A549 (cell line): ENCODE measurements around the gene CAMTA1. TPM values are rescaled to one million over a fixed set of nuclear protein-coding genes. Genes with fewer than 3 reads are reported as not detected.

Source experiments
- ATAC-seq, 2 experiments: fragments of 200-7000 bp in 1 of 2; fragments of >200 bp in 1 of 2; cut with Nextera tagmentation in 1 of 2; cut with Tn5 transposase in 1 of 2; 3 replicates each; pipeline versions ENCODE4 v1.8.0 to v1.9.1; 2018 to 2020; ENCODE audit warnings: mild to moderate bottlenecking in 1 of 2, moderate library complexity in 1 of 2
- CTCF ChIA-PET: fragments of 300-600 bp; sonication (Branson Sonifier 250); formaldehyde crosslinking; extraction: SDS; loops from one replicate; lab custom pipeline; 2021; ENCODE audit warnings: antibody characterized with exemption, inconsistent platforms; lab: Yijun Ruan, JAX
- POLR2A ChIA-PET: fragments of 350-600 bp; formaldehyde crosslinking; extraction: SDS; loops from one replicate; lab custom pipeline; 2021; ENCODE audit warnings: antibody characterized with exemption, inconsistent platforms; lab: Yijun Ruan, JAX
- DNase-seq, 2 experiments: peaks; one replicate each; pipeline versions ENCODE4 v3.0.0 to v3.0.0-alpha.2; 2011 to 2016; ENCODE audit warnings: low read depth in 1 of 2, low spot score in 1 of 2
- FAIRE-seq: peaks from 2 replicates; lab custom pipeline; 2011; peaks lifted over from hg19 to GRCh38; lab: Jason Lieb, UNC
- H3K27ac ChIP-seq, 2 experiments: fragments of >200 bp; sonication (Bioruptor Twin); formaldehyde crosslinking; 3 replicates each; pipeline ENCODE4 v1.5.1; 2016 to 2017
- H3K4me1 ChIP-seq: fragments of >200 bp; sonication (Bioruptor Twin); formaldehyde crosslinking; 3 replicates; pipeline ENCODE4 v1.6.1; 2016
- H3K4me2 ChIP-seq: fragments of >200 bp; sonication (Bioruptor Twin); formaldehyde crosslinking; 3 replicates; pipeline ENCODE4 v1.6.1; 2016
- H3K4me3 ChIP-seq: fragments of >200 bp; sonication (Bioruptor Twin); formaldehyde crosslinking; 3 replicates; pipeline ENCODE4 v1.5.1; 2016
- H3K9me3 ChIP-seq: fragments of >200 bp; sonication (Bioruptor Twin); formaldehyde crosslinking; 3 replicates; pipeline ENCODE4 v1.6.1; 2016
- BHLHE40 ChIP-seq: IDR thresholded peaks from 2 replicates; pipeline ENCODE4 v1.6.1; 2012; ENCODE audit warnings: low read depth, low read length, inconsistent platforms
- CBX2 ChIP-seq: fragments of 200-600 bp; sonication (generic); IDR thresholded peaks from 2 replicates; pipeline ENCODE4 v1.6.1; 2016; ENCODE audit warnings: low read depth, mild to moderate bottlenecking, borderline replicate concordance
- CEBPB ChIP-seq, 2 experiments: fragments of >200 bp in 1 of 2; sonication (Bioruptor Twin) in 1 of 2; formaldehyde crosslinking in 1 of 2; IDR thresholded peaks; 2 replicates each; pipeline ENCODE4 v1.6.1; 2012 to 2016
- CHD2 ChIP-seq: fragments of 150-350 bp; IDR thresholded peaks from 2 replicates; pipeline ENCODE4 v1.6.1; 2014; ENCODE audit warnings: low read length; ENCODE audit not compliant: partially characterized antibody
- CHD4 ChIP-seq: fragments of 200-600 bp; sonication (generic); IDR thresholded peaks from 2 replicates; pipeline ENCODE4 v1.6.1; 2016; ENCODE audit warnings: antibody characterized with exemption, mild to moderate bottlenecking, borderline replicate concordance
- EHF ChIP-seq: fragments of 250-450 bp; sonication (Bioruptor Pico); IDR thresholded peaks from 2 replicates; pipeline ENCODE4 v1.5.0; 2020; ENCODE audit warnings: mild to moderate bottlenecking
- EP300 ChIP-seq, 2 experiments: fragments of >200 bp; sonication (Bioruptor Twin); formaldehyde crosslinking; IDR thresholded peaks; 2 replicates in 1 of 2; 3 replicates in 1 of 2; pipeline ENCODE4 v1.6.1; 2016 to 2017
- ESRRA ChIP-seq: fragments of 150-350 bp; IDR thresholded peaks from 2 replicates; pipeline ENCODE4 v1.6.1; 2014; ENCODE audit warnings: mild to moderate bottlenecking, low read length, borderline replicate concordance
- FOXS1 ChIP-seq: fragments of 250-450 bp; sonication (Bioruptor Pico); IDR thresholded peaks from 2 replicates; pipeline ENCODE4 v1.5.0; 2020; ENCODE audit warnings: mild to moderate bottlenecking, moderate library complexity
- GATA3 ChIP-seq: IDR thresholded peaks from 2 replicates; pipeline ENCODE4 v1.6.1; 2012; ENCODE audit warnings: borderline replicate concordance
- HEYL ChIP-seq: fragments of 250-450 bp; sonication (Bioruptor Pico); IDR thresholded peaks from 2 replicates; pipeline ENCODE4 v1.8.0; 2021; ENCODE audit warnings: mild to moderate bottlenecking, moderate library complexity
- HOXA7 ChIP-seq: fragments of 250-450 bp; sonication (Bioruptor Pico); IDR thresholded peaks from 2 replicates; pipeline ENCODE4 v1.5.0; 2020; ENCODE audit warnings: mild to moderate bottlenecking, moderate library complexity
- HOXB13 ChIP-seq: fragments of 250-450 bp; sonication (Bioruptor Pico); IDR thresholded peaks from 2 replicates; pipeline ENCODE4 v1.5.0; 2020; ENCODE audit warnings: low read depth, mild to moderate bottlenecking, moderate library complexity
- JUNB ChIP-seq: fragments of >200 bp; sonication (Bioruptor Twin); formaldehyde crosslinking; IDR thresholded peaks from 2 replicates; pipeline ENCODE4 v1.6.1; 2016
- KDM5A ChIP-seq: fragments of 200-600 bp; sonication (generic); IDR thresholded peaks from 2 replicates; pipeline ENCODE4 v1.6.1; 2016; ENCODE audit warnings: antibody characterized with exemption, mild to moderate bottlenecking
- NFE2L2 ChIP-seq: fragments of 150-350 bp; conservative IDR thresholded peaks from 2 replicates; pipeline ENCODE4 v1.6.1; 2014; ENCODE audit warnings: low read length
- NPAS2 ChIP-seq: fragments of 250-450 bp; sonication (Bioruptor Pico); IDR thresholded peaks from 2 replicates; pipeline ENCODE4 v1.8.0; 2022; ENCODE audit warnings: mild to moderate bottlenecking, moderate library complexity, borderline replicate concordance
- POLR2A ChIP-seq: IDR thresholded peaks from 2 replicates; pipeline ENCODE4 v1.6.1; 2012; ENCODE audit warnings: mild to moderate bottlenecking, low read length
- RARB ChIP-seq: fragments of 250-450 bp; sonication (Bioruptor Pico); IDR thresholded peaks from 2 replicates; pipeline ENCODE4 v1.8.0; 2021; ENCODE audit warnings: mild to moderate bottlenecking, moderate library complexity
- RNF2 ChIP-seq: fragments of 200-600 bp; sonication (generic); IDR thresholded peaks from 2 replicates; pipeline ENCODE4 v1.6.1; 2016; ENCODE audit warnings: low read depth, mild to moderate bottlenecking, antibody characterized with exemption, moderate library complexity, borderline replicate concordance
- SMC3 ChIP-seq: fragments of >200 bp; sonication (Bioruptor Twin); formaldehyde crosslinking; IDR thresholded peaks from 3 replicates; pipeline ENCODE4 v1.6.1; 2018; ENCODE audit warnings: inconsistent platforms
- ZC3H11A ChIP-seq: fragments of 450-650 bp; IDR thresholded peaks from 2 replicates; pipeline ENCODE4 v1.6.1; 2014; ENCODE audit warnings: antibody characterized with exemption, mild to moderate bottlenecking
- ZFP36 ChIP-seq: fragments of 450-650 bp; IDR thresholded peaks from 2 replicates; pipeline ENCODE4 v1.6.1; 2014; ENCODE audit warnings: borderline replicate concordance; ENCODE audit not compliant: partially characterized antibody
- ZSCAN20 ChIP-seq: fragments of 250-450 bp; sonication (Bioruptor Pico); IDR thresholded peaks from 2 replicates; pipeline ENCODE4 v1.8.0; 2022; ENCODE audit warnings: mild to moderate bottlenecking, moderate library complexity
- WGBS: methylation state at CpG from one replicate; pipeline ENCODE4 v1.1.6; 2017; ENCODE audit errors: missing lambda C conversion rate; 5-methylcytosine and 5-hydroxymethylcytosine counted together
- polyA plus RNA-seq, 4 experiments: library from polyadenylated mRNA; depleted of rRNA in 3 of 4; stranded (reverse); fragments of >200 nt; fragmentation: RNase III in 1 of 4; extraction: RNeasy Plus Mini Kit Qiagen cat#74134 plus additional on column Dnase treatment in 1 of 4; gene quantifications; 2 replicates in 3 of 4; 3 replicates in 1 of 4; pipeline ENCODE4 v1.2.3, GENCODE V29; 2011 to 2017
- TF ChIP-seq, protein P1 (sequence below): fragments of >200 bp; sonication (Bioruptor Twin); formaldehyde crosslinking; IDR thresholded peaks from 3 replicates; pipeline ENCODE4 v1.5.1; 2016
- TF ChIP-seq, protein P2 (sequence below): fragments of 450-650 bp; IDR thresholded peaks from 2 replicates; pipeline ENCODE4 v1.6.1; 2014; ENCODE audit warnings: antibody characterized with exemption
- TF ChIP-seq, protein P3 (sequence below): fragments of 200-600 bp; sonication (generic); IDR thresholded peaks from 2 replicates; pipeline ENCODE4 v1.6.1; 2016; ENCODE audit warnings: antibody characterized with exemption, mild to moderate bottlenecking, moderate library complexity

Gene CAMTA1
- polyA plus RNA-seq, 2 of the 4 experiments (the other 2 are of a cell fraction) = 58.8 to 75.0 TPM

DNA sequence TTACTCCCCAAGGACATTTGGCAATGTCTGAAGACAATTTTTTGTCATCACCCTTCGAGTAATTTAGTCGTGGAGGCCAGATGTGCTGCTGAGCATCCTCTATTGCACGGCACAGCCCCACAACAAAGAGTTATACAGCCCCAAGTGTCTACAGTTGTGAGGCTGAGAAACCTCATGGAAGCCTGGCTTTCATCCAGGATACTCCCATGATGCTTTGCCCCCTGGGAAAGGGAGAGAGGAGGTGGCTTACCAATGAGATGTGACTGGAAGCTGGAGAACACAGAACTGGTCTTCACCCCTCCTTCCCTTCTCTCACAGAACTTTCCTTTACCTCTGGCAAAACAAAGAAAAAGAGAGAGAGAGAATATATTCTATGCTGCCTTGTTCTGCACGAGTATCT is 834.9 kb downstream of the CAMTA1 start:
- Histone ChIP-seq H3K4me1 (no peaks in the 10 kb centered on the region), H3K4me2 (no peak overlapping the region), H3K4me3 (no peak overlapping the region), H3K9me3 (no peaks in the 10 kb centered on the region), H3K27ac (no peak overlapping the region)
- ChIA-PET POLR2A (no interaction called here), CTCF (no interaction called here)
- no peak for DNase-seq
- 22% methylated on average over 4 of the region's 4 CpGs for WGBS
- FAIRE-seq = no peak
- no peak for ATAC-seq
- TF ChIP-seq NPAS2 (CRISPR knock-in tag) = no peak
- no peak for TF ChIP-seq GATA3
- no peak for TF ChIP-seq RARB
- no peak for TF ChIP-seq SMC3
- TF ChIP-seq HEYL (CRISPR knock-in tag) = no peak
- no peak for TF ChIP-seq CEBPB (IDR thresholded peaks at IDR 0.05)
- no peak for TF ChIP-seq JUNB

DNA sequence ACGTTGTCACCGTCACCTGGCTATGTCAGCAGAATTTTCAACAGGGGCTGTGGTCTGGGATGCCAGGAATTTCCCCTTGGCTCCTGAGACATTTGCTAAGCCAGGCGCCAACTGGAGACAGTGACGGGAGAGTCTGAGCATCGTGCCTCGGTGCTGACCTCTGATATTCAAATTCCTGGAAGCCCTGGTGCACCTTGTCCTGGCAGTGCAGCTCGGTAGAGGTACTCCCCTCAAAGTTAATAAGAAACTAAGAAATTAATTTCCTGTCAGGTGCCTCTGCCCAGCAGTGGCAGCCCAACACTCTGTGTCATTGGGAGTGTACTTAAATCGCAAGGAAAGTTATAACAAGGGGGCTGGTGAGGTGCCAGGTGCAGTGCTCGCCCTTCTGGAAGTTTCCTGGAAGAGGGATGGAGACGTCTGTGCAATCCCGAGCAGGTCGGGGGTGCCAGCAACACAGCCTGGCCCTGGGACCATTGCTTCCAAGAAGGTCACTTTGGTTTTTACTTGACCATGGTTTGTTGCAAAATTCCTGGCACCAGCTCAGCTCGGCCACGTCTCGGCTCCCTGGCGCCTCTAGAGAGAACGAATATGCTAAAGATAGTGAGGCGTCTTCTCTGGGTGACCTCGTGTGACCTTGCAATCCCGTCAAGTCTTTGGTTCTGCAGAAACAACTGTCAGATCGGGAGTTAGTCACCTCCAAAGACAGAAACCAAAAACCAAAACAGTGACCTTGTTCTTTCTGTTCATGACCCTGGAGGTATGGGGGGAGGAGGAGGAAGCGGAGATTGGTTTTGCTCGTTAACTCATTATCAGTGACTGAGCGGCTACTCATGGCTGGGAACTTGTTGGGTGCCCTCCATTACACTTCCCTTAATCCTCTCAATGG is 836.3 kb downstream of the CAMTA1 start:
- ChIA-PET CTCF (no interaction called here), POLR2A (no interaction called here)
- FAIRE-seq (no peak), ATAC-seq (no peak), DNase-seq (no peak)
- Histone ChIP-seq H3K4me3 (no peak overlapping the region), H3K27ac (no peak overlapping the region), H3K9me3 (no peaks in the 10 kb centered on the region), H3K4me1 (no peaks in the 10 kb centered on the region), H3K4me2 (no peak overlapping the region)
- 47% methylated on average over 24 of the region's 24 CpGs for WGBS
- TF ChIP-seq CBX2 = no peak
- no peak for TF ChIP-seq POLR2A
- TF ChIP-seq, protein P1, sequence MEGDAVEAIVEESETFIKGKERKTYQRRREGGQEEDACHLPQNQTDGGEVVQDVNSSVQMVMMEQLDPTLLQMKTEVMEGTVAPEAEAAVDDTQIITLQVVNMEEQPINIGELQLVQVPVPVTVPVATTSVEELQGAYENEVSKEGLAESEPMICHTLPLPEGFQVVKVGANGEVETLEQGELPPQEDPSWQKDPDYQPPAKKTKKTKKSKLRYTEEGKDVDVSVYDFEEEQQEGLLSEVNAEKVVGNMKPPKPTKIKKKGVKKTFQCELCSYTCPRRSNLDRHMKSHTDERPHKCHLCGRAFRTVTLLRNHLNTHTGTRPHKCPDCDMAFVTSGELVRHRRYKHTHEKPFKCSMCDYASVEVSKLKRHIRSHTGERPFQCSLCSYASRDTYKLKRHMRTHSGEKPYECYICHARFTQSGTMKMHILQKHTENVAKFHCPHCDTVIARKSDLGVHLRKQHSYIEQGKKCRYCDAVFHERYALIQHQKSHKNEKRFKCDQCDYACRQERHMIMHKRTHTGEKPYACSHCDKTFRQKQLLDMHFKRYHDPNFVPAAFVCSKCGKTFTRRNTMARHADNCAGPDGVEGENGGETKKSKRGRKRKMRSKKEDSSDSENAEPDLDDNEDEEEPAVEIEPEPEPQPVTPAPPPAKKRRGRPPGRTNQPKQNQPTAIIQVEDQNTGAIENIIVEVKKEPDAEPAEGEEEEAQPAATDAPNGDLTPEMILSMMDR = no peak
- TF ChIP-seq JUNB = no peak
- no peak for TF ChIP-seq NFE2L2
- TF ChIP-seq ESRRA = no peak
- no peak for TF ChIP-seq FOXS1 (CRISPR knock-in tag)
- no peak for TF ChIP-seq CHD4
- no peak for TF ChIP-seq HOXB13
- TF ChIP-seq CHD2 = no peak
- TF ChIP-seq ZFP36 = no peak
- no peak for TF ChIP-seq EHF (CRISPR knock-in tag)
- no peak for TF ChIP-seq HOXA7 (CRISPR knock-in tag)
- no peak for TF ChIP-seq BHLHE40

DNA sequence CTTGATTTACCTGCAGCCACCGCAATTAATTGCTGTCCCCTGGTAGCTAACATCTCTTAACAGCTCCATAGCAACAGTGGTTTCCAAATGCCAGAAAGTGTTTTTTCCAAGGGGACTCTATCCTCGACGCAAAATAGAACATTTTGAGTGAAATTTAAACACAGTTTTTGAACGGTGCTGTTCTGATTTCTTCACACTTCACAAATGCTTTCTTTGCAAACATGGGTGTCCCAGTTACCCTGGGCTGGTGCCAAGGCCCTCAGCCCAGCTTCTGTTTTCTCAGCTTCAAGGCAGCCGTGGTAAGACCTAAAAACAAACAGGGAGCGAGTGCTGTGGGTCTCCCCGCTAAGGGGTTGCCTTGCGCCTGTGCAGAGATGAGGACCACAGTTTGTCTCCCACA is 838.6 kb downstream of the CAMTA1 start:
- H3K27ac ChIP-seq = no peak overlapping the region
- H3K9me3 ChIP-seq = no peaks in the 10 kb centered on the region
- no peak overlapping the region for H3K4me2 ChIP-seq
- no peaks in the 10 kb centered on the region for H3K4me1 ChIP-seq
- ATAC-seq (no peak), DNase-seq (no peak), FAIRE-seq (no peak)
- H3K4me3 ChIP-seq = no peak overlapping the region
- WGBS = 41% methylated on average over 7 of the region's 8 CpGs
- TF ChIP-seq KDM5A (no peak), ZSCAN20 (CRISPR knock-in tag) (no peak), EP300 (IDR thresholded peaks at IDR 0.05) (no peak), ZC3H11A (no peak), RNF2 (no peak)
- TF ChIP-seq, protein P1 = no peak
- TF ChIP-seq, protein P2, sequence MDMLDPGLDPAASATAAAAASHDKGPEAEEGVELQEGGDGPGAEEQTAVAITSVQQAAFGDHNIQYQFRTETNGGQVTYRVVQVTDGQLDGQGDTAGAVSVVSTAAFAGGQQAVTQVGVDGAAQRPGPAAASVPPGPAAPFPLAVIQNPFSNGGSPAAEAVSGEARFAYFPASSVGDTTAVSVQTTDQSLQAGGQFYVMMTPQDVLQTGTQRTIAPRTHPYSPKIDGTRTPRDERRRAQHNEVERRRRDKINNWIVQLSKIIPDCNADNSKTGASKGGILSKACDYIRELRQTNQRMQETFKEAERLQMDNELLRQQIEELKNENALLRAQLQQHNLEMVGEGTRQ = no peak
- TF ChIP-seq, protein P3, sequence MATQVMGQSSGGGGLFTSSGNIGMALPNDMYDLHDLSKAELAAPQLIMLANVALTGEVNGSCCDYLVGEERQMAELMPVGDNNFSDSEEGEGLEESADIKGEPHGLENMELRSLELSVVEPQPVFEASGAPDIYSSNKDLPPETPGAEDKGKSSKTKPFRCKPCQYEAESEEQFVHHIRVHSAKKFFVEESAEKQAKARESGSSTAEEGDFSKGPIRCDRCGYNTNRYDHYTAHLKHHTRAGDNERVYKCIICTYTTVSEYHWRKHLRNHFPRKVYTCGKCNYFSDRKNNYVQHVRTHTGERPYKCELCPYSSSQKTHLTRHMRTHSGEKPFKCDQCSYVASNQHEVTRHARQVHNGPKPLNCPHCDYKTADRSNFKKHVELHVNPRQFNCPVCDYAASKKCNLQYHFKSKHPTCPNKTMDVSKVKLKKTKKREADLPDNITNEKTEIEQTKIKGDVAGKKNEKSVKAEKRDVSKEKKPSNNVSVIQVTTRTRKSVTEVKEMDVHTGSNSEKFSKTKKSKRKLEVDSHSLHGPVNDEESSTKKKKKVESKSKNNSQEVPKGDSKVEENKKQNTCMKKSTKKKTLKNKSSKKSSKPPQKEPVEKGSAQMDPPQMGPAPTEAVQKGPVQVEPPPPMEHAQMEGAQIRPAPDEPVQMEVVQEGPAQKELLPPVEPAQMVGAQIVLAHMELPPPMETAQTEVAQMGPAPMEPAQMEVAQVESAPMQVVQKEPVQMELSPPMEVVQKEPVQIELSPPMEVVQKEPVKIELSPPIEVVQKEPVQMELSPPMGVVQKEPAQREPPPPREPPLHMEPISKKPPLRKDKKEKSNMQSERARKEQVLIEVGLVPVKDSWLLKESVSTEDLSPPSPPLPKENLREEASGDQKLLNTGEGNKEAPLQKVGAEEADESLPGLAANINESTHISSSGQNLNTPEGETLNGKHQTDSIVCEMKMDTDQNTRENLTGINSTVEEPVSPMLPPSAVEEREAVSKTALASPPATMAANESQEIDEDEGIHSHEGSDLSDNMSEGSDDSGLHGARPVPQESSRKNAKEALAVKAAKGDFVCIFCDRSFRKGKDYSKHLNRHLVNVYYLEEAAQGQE = no peak
- CTCF ChIA-PET = interaction anchor here (0.7 to 1.5 kb wide), 5 partner anchors 10 to 575 kb away, joined by 3 to 7 read pairs (median 4); no protein-coding TSS in a partner anchor
- POLR2A ChIA-PET = no interaction called here
